ENCODE measurements around the gene JAM3.

GRCh38 chr11:134025082-134025429, 43.8 kb upstream of the JAM3 start:
- TF ChIP-seq, protein P1, sequence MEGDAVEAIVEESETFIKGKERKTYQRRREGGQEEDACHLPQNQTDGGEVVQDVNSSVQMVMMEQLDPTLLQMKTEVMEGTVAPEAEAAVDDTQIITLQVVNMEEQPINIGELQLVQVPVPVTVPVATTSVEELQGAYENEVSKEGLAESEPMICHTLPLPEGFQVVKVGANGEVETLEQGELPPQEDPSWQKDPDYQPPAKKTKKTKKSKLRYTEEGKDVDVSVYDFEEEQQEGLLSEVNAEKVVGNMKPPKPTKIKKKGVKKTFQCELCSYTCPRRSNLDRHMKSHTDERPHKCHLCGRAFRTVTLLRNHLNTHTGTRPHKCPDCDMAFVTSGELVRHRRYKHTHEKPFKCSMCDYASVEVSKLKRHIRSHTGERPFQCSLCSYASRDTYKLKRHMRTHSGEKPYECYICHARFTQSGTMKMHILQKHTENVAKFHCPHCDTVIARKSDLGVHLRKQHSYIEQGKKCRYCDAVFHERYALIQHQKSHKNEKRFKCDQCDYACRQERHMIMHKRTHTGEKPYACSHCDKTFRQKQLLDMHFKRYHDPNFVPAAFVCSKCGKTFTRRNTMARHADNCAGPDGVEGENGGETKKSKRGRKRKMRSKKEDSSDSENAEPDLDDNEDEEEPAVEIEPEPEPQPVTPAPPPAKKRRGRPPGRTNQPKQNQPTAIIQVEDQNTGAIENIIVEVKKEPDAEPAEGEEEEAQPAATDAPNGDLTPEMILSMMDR (IDR thresholded peaks at IDR 0.05), result no peak
- TF ChIP-seq POLR2A (IDR thresholded peaks at IDR 0.05) (no peak), POLR2AphosphoS5 (IDR thresholded peaks at IDR 0.05) (no peak)

Data from prostate gland (tissue), 2 donors.